Kidney (tissue), 14 donors: ENCODE measurements around the gene LCAT. TPM values are rescaled to one million over a fixed set of nuclear protein-coding genes. Genes with fewer than 3 reads are reported as not detected.

ENCODE experiments used
- DNase-seq, 5 donors: peaks; one replicate each; pipeline ENCODE4 v3.0.0-alpha.2; 2013 to 2020
- FAIRE-seq: peaks from 2 replicates; lab custom pipeline; 2012; peaks lifted over from hg19 to GRCh38; lab: Jason Lieb, UNC
- H3K27ac ChIP-seq, 2 donors: one replicate each; pipeline ENCODE4 v1.7.0; 2013; ENCODE audit warnings: low read depth in 2 of 2, low read length in 2 of 2, inconsistent platforms in 1 of 2
- H3K27me3 ChIP-seq: one replicate; pipeline ENCODE4 v1.7.1; 2013; ENCODE audit warnings: low read length, inconsistent platforms; ENCODE audit not compliant: control insufficient read depth, insufficient read depth
- H3K36me3 ChIP-seq, 3 donors: one replicate each; pipeline versions ENCODE4 v1.7.0 to v1.7.1; 2013; ENCODE audit warnings: low read length in 3 of 3, control low read depth in 1 of 3, inconsistent platforms in 1 of 3; ENCODE audit not compliant: insufficient read depth in 3 of 3, control insufficient read depth in 2 of 3
- H3K4me1 ChIP-seq, 3 donors: one replicate each; pipeline versions ENCODE4 v1.7.0 to v1.7.1; 2013; ENCODE audit warnings: low read length in 3 of 3, inconsistent platforms in 1 of 3, low read depth in 1 of 3; ENCODE audit not compliant: control insufficient read depth in 2 of 3, insufficient read depth in 2 of 3
- H3K4me3 ChIP-seq, 3 donors: one replicate each; pipeline versions ENCODE4 v1.7.0 to v1.8.1; 2013; ENCODE audit warnings: low read length in 3 of 3, control low read depth in 1 of 3, inconsistent platforms in 1 of 3
- H3K9ac ChIP-seq, 3 donors: one replicate each; pipeline versions ENCODE4 v1.7.0 to v1.7.1; 2013; ENCODE audit warnings: low read length in 3 of 3, control low read depth in 1 of 3, inconsistent platforms in 1 of 3
- H3K9me3 ChIP-seq, 3 donors: one replicate each; pipeline versions ENCODE4 v1.7.0 to v1.7.1; 2013; ENCODE audit warnings: low read length in 3 of 3, control low read depth in 1 of 3, inconsistent platforms in 1 of 3; ENCODE audit not compliant: control insufficient read depth in 2 of 3, insufficient read depth in 1 of 3
- intact Hi-C: fragments of 100-400 bp; cut with DNase I; formaldehyde crosslinking; loops from one replicate; pipeline ENCODE4 v1.11.1; 2022
- polyA plus RNA-seq: library from polyadenylated mRNA; stranded (reverse); fragments of 350-450 nt; fragmentation: Illumina TruSeq; extraction: RNeasy Lipid Tissue Mini Kit (QIAGEN cat#74804); gene quantifications from one replicate; pipeline ENCODE4 v1.2.3, GENCODE V29; 2014; ENCODE audit warnings: low read depth, low replicate concordance; ENCODE audit not compliant: insufficient read depth
- total RNA-seq: library from RNA; stranded (reverse); fragmentation: NEBNext Ultra II Directional; extraction: Animal tissue kit (Norgen Biotek cat#: 25700); gene quantifications from one replicate; pipeline ENCODE4 v1.2.1, GENCODE V29; 2021
- TF ChIP-seq, protein P1 (sequence below): IDR thresholded peaks from 3 replicates; pipeline ENCODE4 v1.5.1; 2012; ENCODE audit warnings: mild to moderate bottlenecking, moderate library complexity, borderline replicate concordance; ENCODE audit not compliant: insufficient read depth; ENCODE audit errors: extremely low read depth
- donor health status: control.
- donor health status: control.
- donor health status: control.
- donor health status: control.
- donor health status: control.
- donor health status: DM: yes; HTN: yes; CAD: no.
- donor health status: Normal renal cell carcinoma (clear cell type).

Gene LCAT
- total and polyA plus RNA-seq, 2 donors from 2014 or later: 10.2 to 27.4 TPM

DNA sequence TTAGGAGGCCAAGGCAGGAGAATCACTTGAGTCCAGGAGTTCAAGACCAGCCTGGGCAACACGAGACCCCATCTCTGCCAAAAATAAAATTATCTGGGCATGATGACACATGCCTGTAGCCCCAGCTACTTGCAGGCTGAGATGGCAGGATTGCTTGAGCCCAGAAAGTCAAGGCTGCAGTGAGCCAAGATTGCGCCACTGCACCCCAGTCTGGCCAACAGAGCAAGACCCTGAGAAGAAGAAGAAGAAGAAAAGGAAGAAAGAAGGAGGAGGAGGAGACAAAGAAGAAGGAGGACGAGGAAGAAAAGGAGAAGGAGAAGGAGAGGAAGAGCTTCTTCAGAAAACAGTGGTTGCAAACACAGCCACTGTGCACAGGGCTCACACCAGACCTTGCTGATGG is 44.8 kb upstream of the LCAT start:
- Histone ChIP-seq H3K4me3 (no peak overlapping the region), H3K4me1 (peaks cover 0 to 8% (median 0%) of the 10 kb centered on the region in 3 donors), H3K36me3 (no peaks in the 10 kb centered on the region), H3K9me3 (no peaks in the 10 kb centered on the region), H3K9ac (no peak overlapping the region), H3K27me3 (no peaks in the 10 kb centered on the region), H3K27ac (no peak overlapping the region)
- TF ChIP-seq, protein P1, sequence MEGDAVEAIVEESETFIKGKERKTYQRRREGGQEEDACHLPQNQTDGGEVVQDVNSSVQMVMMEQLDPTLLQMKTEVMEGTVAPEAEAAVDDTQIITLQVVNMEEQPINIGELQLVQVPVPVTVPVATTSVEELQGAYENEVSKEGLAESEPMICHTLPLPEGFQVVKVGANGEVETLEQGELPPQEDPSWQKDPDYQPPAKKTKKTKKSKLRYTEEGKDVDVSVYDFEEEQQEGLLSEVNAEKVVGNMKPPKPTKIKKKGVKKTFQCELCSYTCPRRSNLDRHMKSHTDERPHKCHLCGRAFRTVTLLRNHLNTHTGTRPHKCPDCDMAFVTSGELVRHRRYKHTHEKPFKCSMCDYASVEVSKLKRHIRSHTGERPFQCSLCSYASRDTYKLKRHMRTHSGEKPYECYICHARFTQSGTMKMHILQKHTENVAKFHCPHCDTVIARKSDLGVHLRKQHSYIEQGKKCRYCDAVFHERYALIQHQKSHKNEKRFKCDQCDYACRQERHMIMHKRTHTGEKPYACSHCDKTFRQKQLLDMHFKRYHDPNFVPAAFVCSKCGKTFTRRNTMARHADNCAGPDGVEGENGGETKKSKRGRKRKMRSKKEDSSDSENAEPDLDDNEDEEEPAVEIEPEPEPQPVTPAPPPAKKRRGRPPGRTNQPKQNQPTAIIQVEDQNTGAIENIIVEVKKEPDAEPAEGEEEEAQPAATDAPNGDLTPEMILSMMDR: no peak
- FAIRE-seq: no peak
- no peak for DNase-seq
- intact Hi-C loops: no loop called here

DNA sequence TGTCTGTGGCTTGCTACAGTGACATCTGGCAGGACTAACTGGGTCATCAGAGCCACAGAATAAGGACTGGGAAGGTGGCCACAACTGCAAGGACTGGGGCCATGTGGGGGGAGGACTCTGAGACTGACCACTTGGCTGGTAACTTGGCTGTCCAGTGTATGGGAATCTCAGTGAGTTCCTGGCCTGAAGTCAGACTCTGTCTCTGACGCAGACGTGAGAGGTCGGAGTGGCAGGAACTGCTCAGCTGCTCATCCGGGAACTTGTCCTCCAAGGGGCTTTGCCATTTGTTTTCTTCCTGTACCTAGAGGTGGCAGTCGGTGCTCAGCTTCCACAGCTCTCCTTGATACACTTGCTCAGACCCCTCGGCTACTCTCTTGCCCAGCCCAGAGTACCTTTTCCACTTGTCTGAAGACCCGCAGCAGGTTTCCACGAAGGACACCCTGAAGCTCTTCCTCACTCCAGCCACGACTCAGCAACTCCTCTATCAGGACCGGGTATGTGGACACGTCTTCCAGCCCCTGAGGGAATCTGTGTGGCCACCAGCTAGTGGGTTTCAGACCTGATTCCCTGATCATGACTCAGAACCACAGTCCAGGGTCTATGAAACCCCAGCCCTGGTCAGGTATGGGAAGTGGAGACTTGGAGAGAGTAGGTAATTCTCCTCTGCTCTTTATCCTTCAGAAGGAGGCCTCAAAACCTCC is 43.7 kb upstream of the LCAT start:
- Histone ChIP-seq H3K4me1 (no peaks in the 10 kb centered on the region), H3K9ac (no peak overlapping the region), H3K9me3 (no peaks in the 10 kb centered on the region), H3K27me3 (no peaks in the 10 kb centered on the region), H3K36me3 (no peaks in the 10 kb centered on the region), H3K27ac (peak overlapping the region in 1 of 2 donors; percentile 20), H3K4me3 (no peak overlapping the region)
- DNase-seq (no peak), FAIRE-seq (no peak)
- intact Hi-C loops: no loop called here
- TF ChIP-seq, protein P1: no peak

DNA sequence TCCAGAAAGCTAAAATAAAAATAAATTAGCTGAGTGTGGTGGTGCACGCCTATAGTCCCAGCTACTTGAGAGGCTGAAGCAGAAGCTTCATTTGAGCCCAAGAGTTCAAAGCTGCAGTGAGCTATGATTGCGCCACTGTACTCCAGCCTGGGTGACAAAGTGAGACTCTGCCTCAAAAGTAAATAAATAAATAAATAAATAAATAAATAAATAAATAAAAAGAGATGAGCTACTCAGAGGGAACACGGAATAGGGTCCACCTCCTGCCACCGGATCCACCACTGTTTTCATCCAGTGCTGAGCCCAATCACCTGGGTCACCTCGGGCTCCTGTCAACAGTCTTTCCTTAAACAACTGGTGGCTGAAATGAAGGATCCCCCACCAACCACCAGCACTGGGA is 43.0 kb upstream of the LCAT start:
- H3K27ac ChIP-seq: peak overlapping the region in 1 of 2 donors; percentile 13
- intact Hi-C loops: no loop called here
- H3K9ac ChIP-seq: no peak overlapping the region

More for the DNA sequence above, 43.0 kb upstream of the LCAT start:
- no peaks in the 10 kb centered on the region for H3K36me3 ChIP-seq
- TF ChIP-seq, protein P1: no peak
- no peaks in the 10 kb centered on the region for H3K27me3 ChIP-seq
- no peaks in the 10 kb centered on the region for H3K4me1 ChIP-seq
- DNase-seq (no peak), FAIRE-seq (no peak)
- H3K9me3 ChIP-seq: no peaks in the 10 kb centered on the region
- H3K4me3 ChIP-seq: no peak overlapping the region
